Chondrocyte (in vitro differentiated cells): ENCODE data around the gene ZNF625. TPM values are rescaled to one million over a fixed set of nuclear protein-coding genes. Genes with fewer than 3 reads are reported as not detected.
"Not testable (repeated sequence)": the region's sequence is repeated elsewhere in the genome, so short reads cannot be mapped to it uniquely, and the experiment has no call there.

ENCODE experiments used
- DNase-seq: peaks from one replicate; pipeline ENCODE4 v3.0.0; 2021; ENCODE audit warnings: mixed read lengths, low spot score
- H3K27ac Mint-ChIP-seq: one replicate; pipeline ENCODE4 v1.8.0; 2021; ENCODE audit warnings: mild to moderate bottlenecking, moderate library complexity, mixed read lengths; ENCODE audit not compliant: unreplicated experiment
- H3K27me3 Mint-ChIP-seq: 2 replicates; pipeline ENCODE4 v1.8.0; 2021; ENCODE audit warnings: low read depth, mixed read lengths
- H3K36me3 Mint-ChIP-seq: 2 replicates; pipeline ENCODE4 v1.8.0; 2021; ENCODE audit warnings: low read depth, mixed read lengths
- H3K4me1 Mint-ChIP-seq: 2 replicates; pipeline ENCODE4 v1.8.0; 2021; ENCODE audit warnings: low read depth, mild to moderate bottlenecking, mixed read lengths
- H3K4me3 Mint-ChIP-seq: one replicate; pipeline ENCODE4 v1.8.0; 2021; ENCODE audit warnings: mild to moderate bottlenecking, moderate library complexity, mixed read lengths; ENCODE audit not compliant: unreplicated experiment
- H3K9me3 Mint-ChIP-seq: 2 replicates; pipeline ENCODE4 v1.8.0; 2021; ENCODE audit warnings: low read depth, mixed read lengths
- total RNA-seq: library from RNA; stranded (reverse); gene quantifications from 3 replicates; pipeline ENCODE4 v1.2.1, GENCODE V29; 2021
- TF ChIP-seq, protein P1 (sequence below): fragments of 200-600 bp; sonication (generic); IDR thresholded peaks from 2 replicates; pipeline ENCODE4 v1.5.0; 2021; ENCODE audit warnings: antibody characterized with exemption, mild to moderate bottlenecking, moderate library complexity

Gene ZNF625
- total RNA-seq, 1 donor from 2014 or later: 12.1 TPM

DNA sequence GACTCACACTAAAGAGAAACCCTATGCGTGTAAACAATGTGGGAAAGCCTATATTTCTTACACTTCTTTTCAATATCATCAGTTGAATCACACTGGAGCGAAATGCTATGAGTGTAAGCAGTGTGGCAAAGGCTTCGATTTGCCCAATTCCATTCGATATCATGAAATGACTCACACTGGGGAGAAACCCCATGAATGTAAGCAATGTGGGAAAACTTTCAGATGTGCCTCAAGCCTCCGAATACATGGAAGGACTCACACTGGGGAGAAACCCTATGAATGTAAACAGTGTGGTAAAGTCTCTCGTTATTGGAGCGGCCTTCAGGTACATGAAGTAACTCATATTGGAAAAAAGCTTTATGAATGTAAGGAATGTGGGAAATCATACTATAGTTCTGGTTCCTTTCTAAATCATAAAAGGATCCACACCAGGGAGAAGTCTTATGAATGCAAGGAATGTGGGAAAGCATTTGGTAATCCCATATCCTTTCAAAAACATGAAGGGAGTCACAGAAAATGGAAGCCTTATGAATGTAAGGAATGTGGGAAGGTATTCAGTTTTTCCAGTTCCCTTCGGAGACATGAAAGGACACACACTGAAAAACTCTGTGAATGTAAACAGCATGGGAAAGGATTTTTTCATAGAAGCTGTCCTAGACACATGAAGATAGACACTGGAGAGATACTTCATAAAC, 44.4 kb downstream of the ZNF625 start:
- TF ChIP-seq, protein P1, sequence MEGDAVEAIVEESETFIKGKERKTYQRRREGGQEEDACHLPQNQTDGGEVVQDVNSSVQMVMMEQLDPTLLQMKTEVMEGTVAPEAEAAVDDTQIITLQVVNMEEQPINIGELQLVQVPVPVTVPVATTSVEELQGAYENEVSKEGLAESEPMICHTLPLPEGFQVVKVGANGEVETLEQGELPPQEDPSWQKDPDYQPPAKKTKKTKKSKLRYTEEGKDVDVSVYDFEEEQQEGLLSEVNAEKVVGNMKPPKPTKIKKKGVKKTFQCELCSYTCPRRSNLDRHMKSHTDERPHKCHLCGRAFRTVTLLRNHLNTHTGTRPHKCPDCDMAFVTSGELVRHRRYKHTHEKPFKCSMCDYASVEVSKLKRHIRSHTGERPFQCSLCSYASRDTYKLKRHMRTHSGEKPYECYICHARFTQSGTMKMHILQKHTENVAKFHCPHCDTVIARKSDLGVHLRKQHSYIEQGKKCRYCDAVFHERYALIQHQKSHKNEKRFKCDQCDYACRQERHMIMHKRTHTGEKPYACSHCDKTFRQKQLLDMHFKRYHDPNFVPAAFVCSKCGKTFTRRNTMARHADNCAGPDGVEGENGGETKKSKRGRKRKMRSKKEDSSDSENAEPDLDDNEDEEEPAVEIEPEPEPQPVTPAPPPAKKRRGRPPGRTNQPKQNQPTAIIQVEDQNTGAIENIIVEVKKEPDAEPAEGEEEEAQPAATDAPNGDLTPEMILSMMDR: no peak
- peaks cover 45% of the 10 kb centered on the region for H3K36me3 Mint-ChIP-seq
- H3K9me3 Mint-ChIP-seq: peaks cover 41% of the 10 kb centered on the region
- no peak overlapping the region for H3K4me3 Mint-ChIP-seq
- no peaks in the 10 kb centered on the region for H3K4me1 Mint-ChIP-seq
- no peaks in the 10 kb centered on the region for H3K27me3 Mint-ChIP-seq
- no peak for DNase-seq
- no peak overlapping the region for H3K27ac Mint-ChIP-seq

DNA sequence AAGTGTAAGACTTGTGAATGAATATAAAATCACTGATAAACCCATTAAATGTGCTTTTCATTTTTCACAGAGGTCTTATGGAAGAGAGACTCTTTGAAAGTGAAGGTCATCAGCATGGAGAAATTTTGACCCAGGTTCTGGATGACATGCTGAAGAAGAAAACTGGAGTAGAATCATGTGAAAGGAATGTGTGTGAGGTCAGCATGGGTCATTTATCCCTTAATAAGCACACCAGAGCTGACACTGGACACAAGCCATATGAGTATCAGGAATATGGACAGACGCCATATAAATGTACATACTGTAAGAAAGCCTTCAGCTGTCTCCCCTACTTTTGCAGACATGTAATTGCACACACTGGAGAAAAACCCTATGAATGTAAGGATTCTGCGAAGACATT, 45.4 kb downstream of the ZNF625 start:
- TF ChIP-seq, protein P1: no peak
- no peak overlapping the region for H3K4me3 Mint-ChIP-seq
- no peak overlapping the region for H3K27ac Mint-ChIP-seq
- no peaks in the 10 kb centered on the region for H3K27me3 Mint-ChIP-seq
- DNase-seq: no peak
- H3K4me1 Mint-ChIP-seq: no peaks in the 10 kb centered on the region
- peaks cover 42% of the 10 kb centered on the region for H3K9me3 Mint-ChIP-seq
- H3K36me3 Mint-ChIP-seq: peaks cover 49% of the 10 kb centered on the region

DNA sequence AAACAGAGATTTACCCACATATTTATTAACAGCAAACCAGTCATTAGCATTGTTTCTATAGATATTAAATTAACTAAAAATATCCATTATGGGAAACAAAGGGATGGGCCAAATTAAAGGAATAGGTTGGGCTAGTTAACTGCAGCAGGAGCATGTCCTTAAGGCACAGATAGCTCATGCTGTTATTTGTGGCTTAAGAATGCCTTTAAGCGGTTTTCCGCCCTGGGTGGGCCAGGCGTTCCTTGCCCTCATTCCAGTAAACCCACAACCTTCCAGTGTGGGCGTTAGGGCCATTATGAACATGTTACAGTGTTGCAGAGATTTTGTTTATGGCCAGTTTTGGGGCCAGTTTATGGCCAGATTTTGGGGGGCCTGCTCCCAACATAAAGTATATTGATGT, 52.6 kb downstream of the ZNF625 start:
- DNase-seq, H3K4me3 Mint-ChIP-seq, H3K36me3 Mint-ChIP-seq, H3K4me1 Mint-ChIP-seq, H3K27ac Mint-ChIP-seq, H3K27me3 Mint-ChIP-seq: not testable (repeated sequence)
- H3K9me3 Mint-ChIP-seq: peaks cover 11% of the 10 kb centered on the region

DNA sequence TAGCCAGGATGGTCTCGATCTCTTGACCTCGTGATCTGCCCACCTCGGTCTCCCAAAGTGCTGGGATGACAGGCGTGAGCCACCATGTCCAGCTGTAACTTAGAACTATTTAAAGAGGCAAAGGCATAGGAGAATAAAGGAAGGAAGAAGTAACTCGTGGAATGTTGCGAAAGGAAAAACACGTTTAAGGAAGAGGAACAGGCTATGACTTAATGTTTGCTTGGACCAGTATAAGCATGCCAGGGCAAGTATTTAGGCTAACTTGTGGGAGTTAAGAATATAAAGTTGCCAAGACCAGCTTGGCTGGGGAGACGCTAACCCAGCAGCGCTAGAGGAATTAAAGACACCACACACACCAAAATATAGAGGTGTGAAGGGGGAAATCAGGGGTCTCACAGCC, 58.5 kb downstream of the ZNF625 start:
- Mint-ChIP-seq H3K27me3 (no peaks in the 10 kb centered on the region), H3K9me3 (peaks cover 3% of the 10 kb centered on the region), H3K4me3 (no peak overlapping the region), H3K36me3 (peaks cover 18% of the 10 kb centered on the region), H3K27ac (no peak overlapping the region), H3K4me1 (peaks cover 11% of the 10 kb centered on the region)
- no peak for DNase-seq
- TF ChIP-seq, protein P1: no peak

DNA sequence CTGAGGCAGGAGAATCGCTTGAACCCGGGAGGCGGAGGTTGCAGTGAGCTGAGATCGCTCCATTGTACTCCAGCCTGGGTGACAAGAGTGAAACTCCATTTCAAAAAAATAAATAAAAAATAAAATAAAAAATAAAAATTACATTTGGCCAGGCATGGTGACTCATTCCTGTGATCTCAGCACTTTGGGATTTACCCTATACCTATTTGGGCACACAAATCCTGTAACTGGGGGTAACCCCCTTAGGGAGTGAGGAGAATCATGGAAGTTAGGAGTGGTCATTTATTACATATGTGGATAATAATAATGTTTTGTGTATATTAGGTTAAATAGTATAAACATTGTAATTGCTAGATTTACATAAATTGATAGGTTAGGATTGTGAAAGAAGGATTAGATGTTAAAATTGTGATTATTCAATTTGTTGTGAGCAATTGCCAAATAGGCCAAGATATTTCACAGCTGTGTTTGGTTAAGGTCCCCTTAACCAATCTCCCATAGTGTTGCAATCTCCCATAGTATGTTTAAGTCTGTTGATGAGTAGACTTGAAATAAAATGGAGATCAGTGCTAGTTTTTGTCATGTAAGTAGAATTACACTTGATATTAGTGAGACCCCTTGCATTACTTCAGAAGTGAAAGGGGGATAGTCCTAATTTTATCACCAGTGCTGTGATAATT, 61.3 kb downstream of the ZNF625 start:
- Mint-ChIP-seq H3K4me1 (peaks cover 22% of the 10 kb centered on the region), H3K27ac (no peak overlapping the region), H3K9me3 (peaks cover 3% of the 10 kb centered on the region), H3K27me3 (no peaks in the 10 kb centered on the region), H3K36me3 (peaks cover 18% of the 10 kb centered on the region), H3K4me3 (no peak overlapping the region)
- TF ChIP-seq, protein P1: no peak
- no peak for DNase-seq

Other genes starting within 250 kb of the ZNF625 start
- 4.8 to 8.1 TPM (median 5.5 TPM) in 3 replicates for gene ZNF700, start 231.6 kb downstream of the ZNF625 start, total RNA-seq
- gene ZNF763, start 191.7 kb downstream of the ZNF625 start, total RNA-seq: 1.1 to 3.5 TPM (median 2.7 TPM) in 3 replicates
- 4.1 to 6.8 TPM (median 6.0 TPM) in 3 replicates for gene ZNF433, start 121.1 kb downstream of the ZNF625 start, total RNA-seq
- 0.26 to 0.32 TPM (median 0.31 TPM) in 3 replicates for gene ZNF878, start 103.8 kb downstream of the ZNF625 start, total RNA-seq
- gene ZNF844, start 92.0 kb downstream of the ZNF625 start, total RNA-seq: 7.1 to 7.9 TPM (median 7.6 TPM) in 3 replicates
- gene ZNF20, start 16.4 kb downstream of the ZNF625 start, total RNA-seq: 2.0 to 3.8 TPM (median 3.1 TPM) in 3 replicates
- gene ZNF136, start 6.4 kb upstream of the ZNF625 start, total RNA-seq: 6.9 to 9.5 TPM (median 7.1 TPM) in 3 replicates
- gene ZNF44, start 138.1 kb upstream of the ZNF625 start, total RNA-seq: 4.7 to 7.2 TPM (median 5.8 TPM) in 3 replicates
- gene ZNF563, start 176.9 kb upstream of the ZNF625 start, total RNA-seq: 1.2 to 2.5 TPM (median 2.5 TPM) in 3 replicates
- 2.6 to 3.4 TPM (median 3.3 TPM) in 3 replicates for gene ZNF442, start 208.9 kb upstream of the ZNF625 start, total RNA-seq
- 2.0 to 3.7 TPM (median 2.3 TPM) in 3 replicates for gene ZNF799, start 244.5 kb upstream of the ZNF625 start, total RNA-seq